ENCODE measurements around the gene ARF1.

Gene ARF1

GRCh38 chr1:228071839-228072657 is 10.5 kb upstream of the ARF1 start:
- DNase-seq = no peak

GRCh38 chr1:228072658-228073043 is 9.9 kb upstream of the ARF1 start:
- DNase-seq = no peak

DNA sequence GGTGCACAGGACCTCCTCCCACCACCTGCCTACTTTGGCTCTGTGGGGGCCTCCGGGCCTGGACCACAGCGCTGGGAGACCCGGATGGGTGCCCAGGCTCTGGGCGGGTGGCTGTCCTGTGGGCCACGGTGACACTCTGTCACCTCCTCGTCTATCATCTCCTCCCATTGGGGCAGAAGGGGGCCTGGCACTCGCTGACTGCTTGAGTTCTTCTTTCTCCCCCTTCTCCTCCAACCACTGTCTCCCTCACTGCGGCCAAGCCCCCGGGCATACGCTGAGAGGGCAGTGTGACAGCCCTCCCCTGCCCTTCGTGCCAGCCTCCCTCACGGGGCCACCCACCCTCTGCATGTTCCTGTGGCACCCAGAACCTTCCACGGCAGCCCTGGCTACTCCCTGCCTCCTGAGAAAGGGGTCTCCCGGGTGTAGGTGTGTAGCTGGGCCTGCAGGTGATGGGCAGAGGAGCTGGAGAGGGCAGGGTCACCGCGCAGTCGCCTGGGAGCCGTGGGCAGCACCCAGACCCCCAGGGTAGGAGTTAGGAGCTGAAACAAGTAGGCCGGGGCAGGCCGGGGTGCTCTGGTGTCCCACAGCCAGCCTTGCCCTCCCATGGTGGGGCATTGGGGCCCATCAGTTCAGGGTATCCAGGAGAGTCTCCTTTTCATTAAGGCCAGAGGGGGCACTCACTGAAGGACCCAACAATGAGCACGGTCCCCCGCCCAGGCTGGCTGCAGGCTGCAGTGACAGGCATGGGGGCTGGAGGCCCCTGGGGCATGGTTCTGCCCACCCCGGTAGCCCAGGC is 9.2 kb upstream of the ARF1 start:
- DNase-seq = no peak

GRCh38 chr1:228073857-228074545 is 8.5 kb upstream of the ARF1 start:
- no peak for DNase-seq

DNA sequence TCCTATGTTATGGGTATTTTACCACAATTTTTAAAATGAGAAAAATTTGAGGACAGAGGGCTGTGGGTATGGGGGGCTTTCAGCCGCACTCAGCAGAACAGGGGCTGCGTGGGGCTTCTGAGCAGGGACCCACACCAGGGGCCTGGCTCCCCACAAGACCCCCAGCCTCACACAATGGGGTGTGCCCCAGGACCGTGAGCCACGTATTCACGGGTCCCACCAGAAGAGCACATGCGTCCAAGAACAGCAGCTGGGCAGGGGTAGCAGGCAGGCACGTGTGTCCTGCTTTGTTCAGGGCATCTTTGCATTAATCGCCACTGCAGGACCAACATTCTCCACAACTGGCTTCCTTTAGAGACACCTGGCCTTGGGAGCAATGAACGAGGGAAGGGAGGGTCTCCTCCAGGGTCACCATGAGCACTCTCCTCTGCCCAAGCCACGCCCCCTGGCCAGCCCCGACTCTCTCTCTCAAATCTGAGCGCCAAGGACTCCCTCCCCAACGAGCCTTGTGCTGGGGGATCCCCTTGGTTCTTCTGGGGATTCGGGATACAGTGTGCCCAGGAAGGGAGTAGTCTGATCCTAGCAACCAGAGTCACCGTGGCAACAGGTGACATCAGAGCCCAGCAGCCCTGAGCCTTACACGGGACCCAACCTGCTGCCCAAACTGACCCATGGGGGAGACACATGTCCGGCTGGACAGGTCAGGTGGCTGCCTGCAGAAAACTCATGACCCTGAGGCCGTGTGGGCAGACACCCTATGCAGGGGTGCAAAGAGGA is 7.4 kb upstream of the ARF1 start:
- no peak for DNase-seq

- no peak for DNase-seq
Observed at GRCh38 chr1:228075801-228076271, 6.7 kb upstream of the ARF1 start.

- DNase-seq = no peak
Observed at GRCh38 chr1:228076796-228077430, 5.6 kb upstream of the ARF1 start.

- DNase-seq = no peak
Observed at GRCh38 chr1:228077565-228078330, 4.8 kb upstream of the ARF1 start.

GRCh38 chr1:228079013-228079412 is 3.5 kb upstream of the ARF1 start:
- no peak for DNase-seq

DNA sequence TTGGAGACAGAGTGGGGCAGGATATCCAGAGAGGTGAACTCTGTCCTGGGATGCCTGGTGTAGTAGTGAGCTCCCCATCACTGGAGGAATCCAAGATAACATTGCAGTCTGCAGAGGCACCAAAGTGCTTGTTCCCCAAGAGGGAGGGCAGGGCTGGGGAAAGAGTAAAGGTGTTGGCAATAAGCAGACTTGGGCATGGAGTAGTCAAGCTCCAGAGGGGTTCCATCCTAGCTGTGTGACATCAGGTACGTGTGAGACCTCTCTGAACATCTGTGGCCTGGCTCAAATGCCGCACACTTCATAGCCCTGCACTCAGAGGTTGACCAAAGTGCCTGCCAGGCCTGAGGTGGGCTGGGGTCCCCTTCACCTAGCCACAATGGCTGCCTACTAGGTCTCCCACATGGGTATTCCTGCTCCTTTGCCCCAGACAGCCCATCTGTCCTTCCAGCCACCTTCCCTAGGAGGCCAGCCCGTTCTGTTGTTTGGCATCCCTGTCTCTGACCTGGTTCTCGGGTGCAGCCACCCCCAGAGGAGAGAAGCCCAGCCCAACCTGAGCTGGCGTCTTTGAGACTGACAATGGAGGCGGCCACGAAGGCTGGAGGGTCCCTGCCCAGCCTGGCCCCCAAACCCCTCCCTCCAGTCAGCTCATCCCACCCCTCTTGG is 2.8 kb upstream of the ARF1 start:
- no peak for DNase-seq

DNA sequence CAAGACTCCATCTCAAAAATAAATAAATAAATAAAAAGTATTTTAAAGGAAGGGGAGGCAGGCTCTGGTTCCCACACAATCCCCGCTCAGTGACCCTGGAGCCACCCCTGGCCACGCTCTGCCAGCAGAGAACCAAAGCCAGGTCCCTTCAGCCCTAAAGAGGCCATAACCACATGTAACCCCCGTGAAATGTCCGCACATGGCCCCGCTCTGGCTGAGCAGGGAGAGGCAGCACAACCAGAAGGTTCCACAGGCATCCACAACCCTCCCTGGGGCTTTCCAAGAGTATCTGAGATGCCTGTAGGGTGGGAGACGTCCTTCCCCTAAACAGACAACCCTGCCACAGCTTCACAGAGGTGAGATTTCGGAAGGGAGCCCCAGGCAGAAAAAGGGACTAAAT is 1.4 kb upstream of the ARF1 start:
- DNase-seq = peak; percentile 0

DNA sequence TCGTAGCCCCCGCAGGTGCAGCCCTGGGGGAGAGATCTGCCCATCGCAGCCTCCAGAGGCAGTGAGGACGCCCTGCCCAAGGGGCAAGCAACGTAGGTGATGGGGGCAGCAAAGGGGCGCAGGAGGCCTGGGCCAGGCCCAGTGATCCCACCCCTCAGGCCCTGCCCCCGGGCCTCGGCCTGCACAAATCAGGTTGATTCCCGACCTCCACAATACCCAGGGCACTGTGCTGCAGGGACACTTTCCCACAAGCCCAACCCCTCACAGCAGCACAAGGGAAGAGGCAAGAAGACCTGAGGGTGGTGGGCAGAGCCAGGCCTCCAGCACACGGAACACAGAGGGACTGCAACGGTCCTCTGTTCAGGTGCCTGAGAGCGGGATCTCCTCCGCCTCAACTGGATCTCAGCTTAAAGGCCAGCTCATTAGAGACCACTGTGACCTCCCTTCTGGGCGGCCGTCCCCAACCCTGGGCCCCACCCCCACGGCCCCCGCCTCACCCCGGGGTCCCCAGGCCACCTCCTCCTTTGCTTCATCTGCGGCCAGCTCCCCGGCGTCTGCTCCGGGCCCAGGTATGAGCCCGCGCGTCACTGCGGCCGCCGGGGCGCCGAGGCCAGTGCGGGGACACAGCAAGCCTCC is 812 bp upstream of the ARF1 start:
- peak; percentile 13 for DNase-seq

DNA sequence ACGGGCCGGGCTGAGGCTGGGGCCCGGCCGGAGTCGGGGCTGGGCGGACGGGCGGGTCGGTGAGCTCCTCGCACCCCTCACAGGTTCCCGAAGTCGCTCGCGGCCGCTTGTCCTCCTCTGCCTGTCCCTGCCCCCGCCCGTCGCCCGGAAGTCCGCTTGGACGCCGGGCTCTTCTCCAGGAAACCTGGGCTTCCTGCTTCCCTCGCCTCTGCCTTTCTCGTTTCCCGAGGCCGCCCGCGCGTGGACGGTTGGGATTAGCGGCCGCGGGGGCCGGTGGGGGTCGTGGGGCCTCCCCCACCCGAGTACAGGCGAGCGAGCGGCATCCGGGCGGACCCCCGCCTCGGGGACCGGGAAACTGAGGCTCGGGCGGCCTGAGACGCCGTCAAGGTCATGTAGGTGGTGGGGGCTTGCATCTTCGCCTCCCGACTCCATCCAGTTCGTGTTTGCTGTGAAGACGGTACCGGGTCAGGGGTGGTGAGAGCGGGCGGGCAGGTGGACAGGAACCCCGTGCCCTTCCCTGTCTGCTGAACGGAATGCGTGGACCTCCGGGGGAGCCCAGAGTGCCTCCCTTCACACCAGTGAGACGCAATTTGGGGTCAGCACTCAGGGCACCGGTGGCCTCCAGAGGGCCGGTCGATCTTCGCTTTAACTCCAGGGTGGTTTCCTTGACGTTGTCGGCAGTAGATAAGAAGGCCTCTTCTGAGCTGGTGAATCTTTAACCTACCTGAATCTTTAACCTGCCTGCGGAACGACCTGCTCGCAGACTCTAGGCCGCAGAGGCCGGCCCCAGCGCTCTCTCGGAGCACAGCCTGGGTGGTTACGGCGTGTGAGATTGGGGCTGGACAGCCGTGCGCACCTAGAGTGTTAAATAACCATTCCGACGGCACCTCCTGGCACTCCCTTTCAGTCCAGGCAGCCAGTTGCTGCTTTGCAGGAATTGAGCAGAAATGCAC is 686 bp downstream of the ARF1 start:
- peak; percentile 19 for DNase-seq

GRCh38 chr1:228083871-228084278 is 1.4 kb downstream of the ARF1 start:
- peak; percentile 10 for DNase-seq

DNA sequence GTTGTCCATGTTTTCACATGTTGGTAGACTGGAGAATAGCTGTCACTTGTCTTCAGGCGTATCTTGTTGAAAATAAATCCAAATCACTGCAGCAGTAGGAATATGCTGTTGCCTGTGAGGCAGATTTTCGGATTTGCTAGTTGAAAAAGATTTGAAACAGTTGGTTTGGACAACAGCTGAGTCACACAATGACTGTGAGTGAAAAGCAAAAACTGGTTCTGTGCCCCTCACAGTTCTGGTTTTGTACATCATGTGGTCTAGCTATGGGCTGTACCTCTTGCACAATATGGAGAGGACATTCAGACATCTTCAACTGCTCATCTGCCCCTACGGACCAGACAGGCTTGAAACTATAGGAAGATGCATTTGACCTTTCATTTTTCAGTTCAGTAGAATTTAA is 1.8 kb downstream of the ARF1 start:
- peak; percentile 22 for DNase-seq

- no peak for DNase-seq
Observed at GRCh38 chr1:228084797-228085196, 2.3 kb downstream of the ARF1 start.

DNA sequence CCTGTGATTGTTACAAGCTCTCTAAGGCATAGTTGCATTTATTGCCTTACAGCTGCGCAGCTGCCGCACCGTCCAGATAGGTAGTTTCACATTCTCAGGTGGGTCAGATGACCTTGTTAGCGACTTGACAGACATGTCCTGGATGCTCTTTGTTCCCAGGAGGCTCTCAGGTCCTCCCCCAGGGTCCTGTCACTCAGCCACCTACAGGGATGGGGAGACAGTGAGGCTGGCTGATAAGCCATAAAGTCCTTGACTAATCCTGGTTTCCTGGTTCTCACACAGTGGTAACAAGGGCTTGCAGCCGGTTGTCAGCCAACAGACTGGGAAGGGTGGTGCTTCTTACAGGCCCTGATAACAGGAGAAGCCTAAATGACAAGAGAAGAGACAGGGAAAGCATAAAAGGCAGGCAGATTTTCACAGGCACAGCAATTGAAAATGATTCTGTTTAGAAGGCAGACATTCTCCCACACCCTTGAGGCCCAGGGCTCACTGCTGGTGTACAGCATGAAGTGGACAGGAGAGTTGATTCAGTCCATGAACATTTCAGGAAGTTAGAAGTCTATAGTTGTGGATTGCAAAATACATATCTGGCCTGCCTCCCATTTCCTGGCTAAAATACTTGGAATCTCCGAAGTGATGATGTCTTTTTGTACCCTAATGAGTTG is 2.9 kb downstream of the ARF1 start:
- peak; percentile 0 for DNase-seq

DNA sequence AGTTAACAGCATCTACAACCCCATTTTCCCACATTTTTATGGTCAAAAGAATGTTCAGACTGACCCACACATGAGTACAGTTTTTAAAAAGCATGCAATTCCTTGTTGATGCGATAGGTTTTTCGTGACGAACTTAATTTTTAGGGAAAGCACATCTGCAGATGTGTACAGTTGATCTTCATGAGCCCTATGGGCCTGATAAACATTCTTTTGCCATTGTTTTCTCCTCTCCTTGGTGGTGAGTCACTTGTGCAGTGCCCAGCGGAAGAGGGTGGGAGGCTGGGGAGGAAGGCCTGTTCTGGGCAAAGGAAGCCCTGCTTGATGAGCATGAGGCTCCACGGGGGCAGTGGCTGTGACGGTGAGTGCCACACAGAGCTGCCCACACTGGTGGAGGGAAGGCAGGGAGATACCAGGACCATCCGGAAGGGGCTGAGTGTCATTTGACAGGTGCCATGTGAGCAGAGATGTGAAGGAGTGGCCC is 5.3 kb downstream of the ARF1 start:
- peak; percentile 36 for DNase-seq

All from CD4-positive, alpha-beta T cell treated with Interferon gamma for 1 hour (primary cell).